ENCODE measurements around the gene MTMR2. TPM values are rescaled to one million over a fixed set of nuclear protein-coding genes. Genes with fewer than 3 reads are reported as not detected.
"Not testable (repeated sequence)": the region's sequence is repeated elsewhere in the genome, so short reads cannot be mapped to it uniquely, and the experiment has no call there.

Gene MTMR2
- total and polyA plus RNA-seq, 2 donors (not counting 3 experiments of a cell fraction or from before 2014, with no cell fraction given) = 19.5 to 49.5 TPM

DNA sequence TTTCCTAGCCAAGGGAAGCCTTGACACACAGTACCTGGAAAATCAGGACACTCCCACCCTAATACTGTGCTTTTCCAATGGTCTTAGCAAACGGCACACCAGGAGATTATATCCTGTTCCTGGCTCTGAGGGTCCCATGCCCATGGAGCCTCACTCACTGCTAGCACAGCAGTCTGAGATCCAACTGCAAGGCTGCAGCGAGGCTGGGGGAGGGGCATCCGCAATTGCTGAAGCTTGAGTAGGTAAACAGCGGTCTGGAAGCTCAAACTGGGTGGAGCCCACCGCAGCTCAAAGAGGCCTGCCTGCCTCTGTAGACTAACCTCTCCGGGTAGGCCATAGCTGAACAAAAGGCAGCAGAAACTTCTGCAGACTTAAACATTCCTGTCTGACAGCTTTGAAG, 117.4 kb downstream of the MTMR2 start:
- H2AFZ ChIP-seq (ENCODE audit: low read depth, low read length); DNase-seq (ENCODE audit: low read depth, low spot score); FAIRE-seq; H3K27me3 ChIP-seq (ENCODE audit: control insufficient read depth in 2 of 2, insufficient read depth in 2 of 2, low read length in 2 of 2); intact Hi-C loops (cut with micrococcal nuclease); H4K20me1 ChIP-seq (replicated peaks; ENCODE audit: control insufficient read depth, extremely low read depth, insufficient read depth, low read length); H3K36me3 ChIP-seq (ENCODE audit: control insufficient read depth in 2 of 2, extremely low read depth in 1 of 2, insufficient read depth in 2 of 2, low read length in 2 of 2); H3K27ac ChIP-seq (ENCODE audit: insufficient read depth, low read depth, low read length); POLR2A ChIA-PET; H3K4me1 ChIP-seq (ENCODE audit: control insufficient read depth, extremely low read depth, insufficient read depth, low read length); H3K79me2 ChIP-seq (ENCODE audit: control insufficient read depth, insufficient read depth, low read length); BruUV-seq (replicated peaks); H3K4me3 ChIP-seq (replicated peaks in 1 of 3; ENCODE audit: insufficient read depth in 1 of 3, low read depth in 1 of 3, low read length in 3 of 3); dilution Hi-C loops (cut with MboI; ENCODE audit: extremely low pct_ligation_motif_present, low sequenced_read_pairs); H3K9me3 ChIP-seq (replicated peaks; ENCODE audit: control insufficient read depth, insufficient read depth, low read length); H3K9me1 ChIP-seq (replicated peaks; ENCODE audit: control insufficient read depth, extremely low read depth, insufficient read depth, low read length); CTCF ChIA-PET; H3K9ac ChIP-seq (replicated peaks; ENCODE audit: extremely low read depth, insufficient read depth, low read length); H3K4me2 ChIP-seq (ENCODE audit: insufficient read depth, low read length): not testable (repeated sequence)

DNA sequence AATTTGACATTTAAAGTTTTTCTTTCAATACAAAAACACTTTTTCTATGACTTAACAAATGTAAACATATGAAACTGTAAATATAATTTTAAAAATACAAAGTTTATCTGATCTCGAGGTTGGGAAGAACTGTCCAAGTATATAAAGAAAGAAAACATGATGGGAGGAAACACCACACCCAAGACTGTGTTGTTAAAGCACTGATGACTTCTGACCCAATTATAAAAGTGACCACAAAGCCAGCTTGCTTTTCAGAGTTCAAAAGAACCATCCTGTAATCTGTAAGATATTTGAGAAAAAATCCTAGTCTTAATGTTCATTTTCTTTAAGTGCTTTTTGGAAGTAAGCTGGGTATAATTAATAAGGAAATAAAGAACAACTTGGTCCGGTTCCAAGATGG, 118.0 kb downstream of the MTMR2 start:
- H3K4me2 ChIP-seq (ENCODE audit: insufficient read depth, low read length) = no peak overlapping the region
- ChIA-PET POLR2A (no interaction called here), CTCF (no interaction called here)
- no peak overlapping the region for H3K9ac ChIP-seq (replicated peaks; ENCODE audit: extremely low read depth, insufficient read depth, low read length)
- no peaks in the 10 kb centered on the region for H3K9me1 ChIP-seq (replicated peaks; ENCODE audit: control insufficient read depth, extremely low read depth, insufficient read depth, low read length)
- H4K20me1 ChIP-seq (replicated peaks; ENCODE audit: control insufficient read depth, extremely low read depth, insufficient read depth, low read length) = no peaks in the 10 kb centered on the region
- no TSS peak for BruUV-seq (replicated peaks)
- DNase-seq (ENCODE audit: low read depth, low spot score) (no peak), FAIRE-seq (no peak)
- dilution Hi-C loops (cut with MboI; ENCODE audit: extremely low pct_ligation_motif_present, low sequenced_read_pairs) = no loop called here
- no peaks in the 10 kb centered on the region for H3K36me3 ChIP-seq (ENCODE audit: control insufficient read depth in 2 of 2, extremely low read depth in 1 of 2, insufficient read depth in 2 of 2, low read length in 2 of 2)
- no peak overlapping the region for H3K4me3 ChIP-seq (replicated peaks in 1 of 3; ENCODE audit: insufficient read depth in 1 of 3, low read depth in 1 of 3, low read length in 3 of 3)
- H2AFZ ChIP-seq (ENCODE audit: low read depth, low read length) = no peak overlapping the region
- H3K27me3 ChIP-seq (ENCODE audit: control insufficient read depth in 2 of 2, insufficient read depth in 2 of 2, low read length in 2 of 2) = no peaks in the 10 kb centered on the region
- H3K4me1 ChIP-seq (ENCODE audit: control insufficient read depth, extremely low read depth, insufficient read depth, low read length) = no peaks in the 10 kb centered on the region
- no peaks in the 10 kb centered on the region for H3K79me2 ChIP-seq (ENCODE audit: control insufficient read depth, insufficient read depth, low read length)
- TF ChIP-seq EZH2 (IDR thresholded peaks at IDR 0.05; ENCODE audit: borderline replicate concordance, low read depth, low read length, severe bottlenecking) (no peak), JUN (IDR thresholded peaks at IDR 0.05; ENCODE audit: borderline replicate concordance, insufficient read depth, insufficient read length, low read depth) (no peak), MYC (IDR thresholded peaks at IDR 0.05; ENCODE audit: low read depth, low read length) (no peak), GATA2 (IDR thresholded peaks at IDR 0.05; ENCODE audit: insufficient read depth, insufficient read length, low read depth, low read length) (no peak), POLR2AphosphoS5 (IDR thresholded peaks at IDR 0.05; ENCODE audit: insufficient read depth, low read depth, low read length) (no peak), FOS (IDR thresholded peaks at IDR 0.05; ENCODE audit: borderline replicate concordance, insufficient read depth, low read length) (no peak), POLR2A (IDR thresholded peaks at IDR 0.05; ENCODE audit: low read depth, low read length) (no peak)
- TF ChIP-seq, protein P1, sequence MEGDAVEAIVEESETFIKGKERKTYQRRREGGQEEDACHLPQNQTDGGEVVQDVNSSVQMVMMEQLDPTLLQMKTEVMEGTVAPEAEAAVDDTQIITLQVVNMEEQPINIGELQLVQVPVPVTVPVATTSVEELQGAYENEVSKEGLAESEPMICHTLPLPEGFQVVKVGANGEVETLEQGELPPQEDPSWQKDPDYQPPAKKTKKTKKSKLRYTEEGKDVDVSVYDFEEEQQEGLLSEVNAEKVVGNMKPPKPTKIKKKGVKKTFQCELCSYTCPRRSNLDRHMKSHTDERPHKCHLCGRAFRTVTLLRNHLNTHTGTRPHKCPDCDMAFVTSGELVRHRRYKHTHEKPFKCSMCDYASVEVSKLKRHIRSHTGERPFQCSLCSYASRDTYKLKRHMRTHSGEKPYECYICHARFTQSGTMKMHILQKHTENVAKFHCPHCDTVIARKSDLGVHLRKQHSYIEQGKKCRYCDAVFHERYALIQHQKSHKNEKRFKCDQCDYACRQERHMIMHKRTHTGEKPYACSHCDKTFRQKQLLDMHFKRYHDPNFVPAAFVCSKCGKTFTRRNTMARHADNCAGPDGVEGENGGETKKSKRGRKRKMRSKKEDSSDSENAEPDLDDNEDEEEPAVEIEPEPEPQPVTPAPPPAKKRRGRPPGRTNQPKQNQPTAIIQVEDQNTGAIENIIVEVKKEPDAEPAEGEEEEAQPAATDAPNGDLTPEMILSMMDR (IDR thresholded peaks at IDR 0.05; ENCODE audit: extremely low read depth in 1 of 2, insufficient read depth in 1 of 2, low read depth in 1 of 2, low read length in 2 of 2) = no peak
- TF ChIP-seq, protein P2, sequence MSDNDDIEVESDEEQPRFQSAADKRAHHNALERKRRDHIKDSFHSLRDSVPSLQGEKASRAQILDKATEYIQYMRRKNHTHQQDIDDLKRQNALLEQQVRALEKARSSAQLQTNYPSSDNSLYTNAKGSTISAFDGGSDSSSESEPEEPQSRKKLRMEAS (IDR thresholded peaks at IDR 0.05; ENCODE audit: insufficient read depth, insufficient read length) = no peak
- no peak overlapping the region for H3K27ac ChIP-seq (ENCODE audit: insufficient read depth, low read depth, low read length)
- no peaks in the 10 kb centered on the region for H3K9me3 ChIP-seq (replicated peaks; ENCODE audit: control insufficient read depth, insufficient read depth, low read length)
- intact Hi-C loops (cut with micrococcal nuclease) = no loop called here

Data from endothelial cell of umbilical vein (primary cell).